KMS-11 (cell line): ENCODE results near the gene SUMO4.

Experiments used
- H2AFZ ChIP-seq: fragments of 200-600 bp; sonication (generic); 2 replicates; pipeline ENCODE4 v1.6.1; 2016; ENCODE audit warnings: antibody characterized with exemption, mixed run types, low read depth
- H3K27ac ChIP-seq: fragments of 200-600 bp; sonication (generic); 2 replicates; pipeline ENCODE4 v1.6.1; 2016; ENCODE audit warnings: mild to moderate bottlenecking, mixed run types
- H3K27me3 ChIP-seq: fragments of 200-600 bp; sonication (generic); 2 replicates; pipeline ENCODE4 v1.6.1; 2017; ENCODE audit warnings: mild to moderate bottlenecking, low read depth, mixed run types, moderate library complexity; ENCODE audit not compliant: insufficient read depth
- H3K36me3 ChIP-seq: fragments of 200-600 bp; sonication (generic); 2 replicates; pipeline ENCODE4 v1.6.1; 2017; ENCODE audit warnings: mild to moderate bottlenecking, mixed run types; ENCODE audit not compliant: insufficient read depth
- H3K4me1 ChIP-seq: fragments of 200-600 bp; sonication (generic); 2 replicates; pipeline ENCODE4 v1.6.1; 2016; ENCODE audit warnings: mild to moderate bottlenecking, low read depth, mixed run types; ENCODE audit not compliant: poor library complexity, severe bottlenecking
- H3K4me2 ChIP-seq: fragments of 200-600 bp; sonication (generic); 2 replicates; pipeline ENCODE4 v1.7.0; 2016; ENCODE audit warnings: mild to moderate bottlenecking, mixed run types
- H3K4me3 ChIP-seq: fragments of 200-600 bp; sonication (generic); IDR thresholded peaks from 2 replicates; pipeline ENCODE4 v1.6.1; 2017; ENCODE audit warnings: low read depth, low read length, mixed read lengths; ENCODE audit not compliant: insufficient read depth
- H3K79me2 ChIP-seq: fragments of 200-600 bp; sonication (generic); 2 replicates; pipeline ENCODE4 v1.6.1; 2016; ENCODE audit warnings: low read depth, mixed run types; ENCODE audit not compliant: insufficient read depth
- H3K9ac ChIP-seq: fragments of 200-600 bp; sonication (generic); 2 replicates; pipeline ENCODE4 v1.6.1; 2016; ENCODE audit warnings: mild to moderate bottlenecking, mixed run types
- H4K20me1 ChIP-seq: fragments of 200-600 bp; sonication (generic); 2 replicates; pipeline ENCODE4 v1.6.1; 2016; ENCODE audit warnings: mild to moderate bottlenecking, mixed run types; ENCODE audit not compliant: insufficient read depth
- CTCF ChIP-seq: fragments of 200-600 bp; sonication (generic); conservative IDR thresholded peaks from 2 replicates; pipeline ENCODE4 v1.6.1; 2017; ENCODE audit warnings: low read depth, mild to moderate bottlenecking, antibody characterized with exemption, low read length, moderate library complexity, mixed read lengths

SUMO4 gene

DNA sequence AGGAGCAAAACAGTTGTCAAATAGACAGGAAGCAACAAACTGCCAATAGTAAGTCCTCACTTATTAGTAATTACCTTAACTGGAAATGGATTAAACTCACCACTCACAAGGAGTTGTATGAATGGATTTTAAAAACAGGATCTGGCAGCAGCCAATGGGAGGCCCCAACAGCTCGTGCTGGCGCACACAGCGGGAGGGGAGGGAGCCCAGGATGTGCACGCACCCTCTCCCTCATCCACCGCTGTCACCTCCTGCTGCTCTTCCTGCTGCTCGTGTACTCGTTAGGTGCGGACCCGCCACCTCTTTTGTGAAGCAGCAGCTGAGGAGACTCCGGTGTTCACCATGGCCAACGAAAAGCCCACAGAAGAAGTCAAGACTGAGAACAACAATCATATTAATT, at the start of gene SUMO4:
SUMO4 (plus strand) TSS at position 213 of the 400 bp plus-strand sequence; CDS start at position 343, 130 bp downstream.
- H3K9ac ChIP-seq = no peak within 1 kb of the TSS
- H2AFZ ChIP-seq = no peak within 1 kb of the TSS
- no peaks in the 10 kb centered on the region for H3K27me3 ChIP-seq
- no peaks in the 10 kb centered on the region for H4K20me1 ChIP-seq
- no peak for TF ChIP-seq CTCF
- H3K4me1 ChIP-seq = peaks cover 2% of the 10 kb centered on the region
- H3K27ac ChIP-seq = no peak within 1 kb of the TSS
- no peak within 1 kb of the TSS for H3K4me3 ChIP-seq
- no peak within 1 kb of the TSS for H3K4me2 ChIP-seq
- H3K36me3 ChIP-seq = 0 out of 2 replicates have a peak, but pooled peaks cover 5% of the 10 kb centered on the region
- no peaks in the 10 kb centered on the region for H3K79me2 ChIP-seq

GRCh38 chr6:149354009-149354408, 46.1 kb upstream of the SUMO4 start:
- Histone ChIP-seq H3K4me3 (no peak overlapping the region), H3K27me3 (no peaks in the 10 kb centered on the region), H3K79me2 (peaks cover 13% of the 10 kb centered on the region; the same call in 1 of the 2 replicates), H2AFZ (no peak overlapping the region), H3K27ac (no peak overlapping the region), H4K20me1 (0 out of 2 replicates have a peak, but pooled peaks cover 3% of the 10 kb centered on the region), H3K9ac (no peak overlapping the region), H3K36me3 (no peaks in the 10 kb centered on the region), H3K4me1 (peaks cover 7% of the 10 kb centered on the region), H3K4me2 (no peak overlapping the region)
- TF ChIP-seq CTCF = no peak

GRCh38 chr6:149356081-149356750, 43.8 kb upstream of the SUMO4 start:
- Histone ChIP-seq H3K36me3 (no peaks in the 10 kb centered on the region), H3K79me2 (peaks cover 7% of the 10 kb centered on the region; the same call in 1 of the 2 replicates)

DNA sequence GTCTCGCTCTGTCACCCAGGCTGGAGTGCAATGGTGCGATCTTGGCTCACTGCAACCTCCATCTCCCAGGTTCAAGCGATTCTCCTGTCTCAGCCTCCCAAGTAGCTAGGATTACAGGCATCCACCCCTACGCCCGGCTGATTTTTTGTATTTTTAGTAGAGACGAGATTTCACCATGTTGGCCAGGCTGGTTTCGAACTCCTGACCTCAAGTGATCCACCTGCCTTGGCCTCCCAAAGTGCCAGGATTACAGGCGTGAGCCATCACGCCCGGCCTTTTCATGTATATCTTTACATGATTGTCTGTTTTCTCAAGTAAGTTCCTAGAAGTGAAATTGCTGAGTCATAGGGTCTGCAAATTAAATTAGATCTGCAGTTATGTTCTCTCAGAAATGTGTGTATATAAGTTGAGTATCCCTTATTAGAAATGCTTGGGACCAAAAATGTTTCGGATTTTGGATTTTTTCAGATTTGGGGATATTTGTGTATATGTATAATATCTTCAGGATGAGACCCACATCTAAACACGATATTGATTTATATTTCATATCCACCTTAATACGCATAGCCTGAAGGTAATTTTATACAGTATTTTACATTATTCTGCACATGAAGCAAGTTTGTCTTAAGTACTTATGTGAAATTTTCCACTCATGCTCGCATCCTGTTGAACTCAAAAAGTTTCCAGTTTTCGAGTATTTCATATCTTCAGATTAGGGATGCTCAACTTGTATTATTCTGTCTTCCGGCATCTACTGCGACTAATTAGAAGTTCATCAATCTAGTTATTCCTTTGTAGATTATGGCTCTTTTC, 42.1 kb upstream of the SUMO4 start:
- no peak for TF ChIP-seq CTCF
- Histone ChIP-seq H2AFZ (no peak overlapping the region), H3K9ac (no peak overlapping the region), H3K27me3 (no peaks in the 10 kb centered on the region), H3K4me3 (no peak overlapping the region), H4K20me1 (peaks cover 11% of the 10 kb centered on the region; the same call in 1 of the 2 replicates), H3K79me2 (peaks cover 4% of the 10 kb centered on the region; the same call in 1 of the 2 replicates), H3K4me2 (no peak overlapping the region), H3K27ac (no peak overlapping the region), H3K36me3 (no peaks in the 10 kb centered on the region), H3K4me1 (peaks cover 7% of the 10 kb centered on the region)

More at GRCh38 chr6:149356081-149356750, 43.8 kb upstream of the SUMO4 start:
- no peak overlapping the region for H3K9ac ChIP-seq
- no peak overlapping the region for H2AFZ ChIP-seq
- no peak for TF ChIP-seq CTCF
- H3K4me3 ChIP-seq = no peak overlapping the region
- no peak overlapping the region for H3K27ac ChIP-seq
- H3K27me3 ChIP-seq = no peaks in the 10 kb centered on the region
- no peak overlapping the region for H3K4me2 ChIP-seq
- peaks cover 7% of the 10 kb centered on the region for H3K4me1 ChIP-seq
- peaks cover 11% of the 10 kb centered on the region; the same call in 1 of the 2 replicates for H4K20me1 ChIP-seq
